SK-N-SH (cell line): ENCODE data around the gene PDPK1. TPM values are rescaled to one million over a fixed set of nuclear protein-coding genes. Genes with fewer than 3 reads are reported as not detected.

Experiments used
- CTCF ChIA-PET: fragments of 300-600, 350-600 bp; formaldehyde crosslinking; extraction: SDS; loops from one replicate; lab custom pipeline; 2021; lab: Yijun Ruan, JAX
- POLR2A ChIA-PET: fragments of 350-600 bp; sonication (Branson Sonifier 250); formaldehyde crosslinking; extraction: SDS; loops from one replicate; lab custom pipeline; 2020; ENCODE audit warnings: antibody characterized with exemption, inconsistent platforms; lab: Yijun Ruan, JAX
- DNase-seq: peaks from one replicate; pipeline ENCODE4 v3.0.0; 2012
- H2AFZ ChIP-seq: fragments of 200-600 bp; sonication (generic); 2 replicates; pipeline ENCODE4 v1.8.1; 2016; ENCODE audit warnings: antibody characterized with exemption, mild to moderate bottlenecking, low read depth
- H3F3A ChIP-seq: fragments of 200-600 bp; sonication (generic); replicated peaks from 2 replicates; pipeline ENCODE3; 2016; ENCODE audit warnings: antibody characterized with exemption, mild to moderate bottlenecking; ENCODE audit not compliant: insufficient read depth
- H3K27ac ChIP-seq, 2 experiments: fragments of 200-500 bp in 1 of 2; fragments of 200-600 bp in 1 of 2; sonication (Bioruptor generic) in 1 of 2; sonication (generic), shearing (Covaris generic) in 1 of 2; 2 replicates each; pipeline versions ENCODE4 v1.5.1 to v1.6.1; 2014 to 2016; ENCODE audit warnings: low read depth in 2 of 2, inconsistent platforms in 1 of 2, low read length in 1 of 2, mild to moderate bottlenecking in 1 of 2, mixed read lengths in 1 of 2
- H3K27me3 ChIP-seq: fragments of 200-600 bp; sonication (generic), shearing (Covaris generic); 2 replicates; pipeline ENCODE4 v1.6.1; 2016; ENCODE audit warnings: mixed run types; ENCODE audit not compliant: insufficient read depth
- H3K36me3 ChIP-seq, 2 experiments: fragments of 200-500 bp in 1 of 2; fragments of 200-600 bp in 1 of 2; sonication (Bioruptor generic) in 1 of 2; sonication (generic) in 1 of 2; replicated peaks in 1 of 2; 2 replicates each; pipeline versions ENCODE3 to v1.5.1; 2014 to 2016; ENCODE audit warnings: low read length in 1 of 2, mild to moderate bottlenecking in 1 of 2; ENCODE audit not compliant: insufficient read depth in 2 of 2, control insufficient read depth in 1 of 2
- H3K4me1 ChIP-seq, 2 experiments: fragments of 200-500 bp in 1 of 2; fragments of 200-600 bp in 1 of 2; sonication (Bioruptor generic) in 1 of 2; sonication (generic), shearing (Covaris generic) in 1 of 2; 2 replicates each; pipeline versions ENCODE4 v1.5.1 to v1.6.1; 2014 to 2016; ENCODE audit warnings: low read depth in 1 of 2, low read length in 1 of 2, mixed run types in 1 of 2; ENCODE audit not compliant: insufficient read depth in 2 of 2, control insufficient read depth in 1 of 2
- H3K4me2 ChIP-seq: fragments of 200-600 bp; sonication (generic), shearing (Covaris generic); 2 replicates; pipeline ENCODE4 v1.6.1; 2017; ENCODE audit warnings: mixed run types
- H3K4me3 ChIP-seq, 2 experiments: fragments of 200-500 bp in 1 of 2; fragments of 200-600 bp in 1 of 2; sonication (Bioruptor generic) in 1 of 2; sonication (generic), shearing (Covaris generic) in 1 of 2; 2 replicates each; pipeline versions ENCODE4 v1.5.1 to v1.8.1; 2014 to 2016; ENCODE audit warnings: low read depth in 2 of 2, inconsistent platforms in 1 of 2, low read length in 1 of 2, mild to moderate bottlenecking in 1 of 2, mixed read lengths in 1 of 2, moderate library complexity in 1 of 2
- H3K79me2 ChIP-seq: fragments of 200-600 bp; sonication (generic); 2 replicates; pipeline ENCODE4 v1.8.1; 2017; ENCODE audit warnings: mild to moderate bottlenecking; ENCODE audit not compliant: insufficient read depth
- H3K9ac ChIP-seq: fragments of 200-600 bp; sonication (generic); 2 replicates; pipeline ENCODE4 v1.6.1; 2017; ENCODE audit warnings: mixed run types
- H3K9me2 ChIP-seq: fragments of 200-600 bp; sonication (generic); 2 replicates; pipeline ENCODE4 v1.6.1; 2017; ENCODE audit warnings: mixed run types
- H3K9me3 ChIP-seq: fragments of 200-600 bp; sonication (generic); 2 replicates; pipeline ENCODE4 v1.6.1; 2017; ENCODE audit warnings: mixed run types, mild to moderate bottlenecking, moderate library complexity
- H4K20me1 ChIP-seq: fragments of 200-600 bp; sonication (generic); 2 replicates; pipeline ENCODE4 v1.6.1; 2017; ENCODE audit warnings: mild to moderate bottlenecking, mixed run types; ENCODE audit not compliant: insufficient read depth
- CTCF ChIP-seq: fragments of 200-600 bp; sonication (generic); IDR thresholded peaks from 2 replicates; pipeline ENCODE4 v1.6.1; 2017; ENCODE audit warnings: antibody characterized with exemption, mild to moderate bottlenecking, moderate library complexity
- ELF1 ChIP-seq: IDR thresholded peaks from 2 replicates; pipeline ENCODE4 v1.4.0; 2012
- EP300 ChIP-seq, 2 experiments: IDR thresholded peaks; 2 replicates each; pipeline versions ENCODE4 v1.4.0 to v1.6.1; 2012; ENCODE audit warnings: borderline replicate concordance in 1 of 2, low read depth in 1 of 2, low read length in 1 of 2
- EZH2phosphoT487 ChIP-seq: fragments of 200-600 bp; sonication (generic); IDR thresholded peaks from 2 replicates; pipeline ENCODE4 v1.6.1; 2017; ENCODE audit warnings: low read depth, mixed run types, mild to moderate bottlenecking, antibody characterized with exemption, moderate library complexity, borderline replicate concordance
- FOSL2 ChIP-seq: IDR thresholded peaks from 2 replicates; pipeline ENCODE4 v1.4.0; 2012; ENCODE audit warnings: low read depth, mild to moderate bottlenecking, moderate library complexity, borderline replicate concordance
- MAX ChIP-seq: IDR thresholded peaks from 2 replicates; pipeline ENCODE4 v1.4.0; 2012; ENCODE audit warnings: low read depth
- MEF2A ChIP-seq: IDR thresholded peaks from 2 replicates; pipeline ENCODE4 v1.4.0; 2012; ENCODE audit warnings: low read depth, borderline replicate concordance
- MXI1 ChIP-seq: IDR thresholded peaks from 2 replicates; pipeline ENCODE4 v1.6.1; 2012; ENCODE audit warnings: mild to moderate bottlenecking, low read depth, low read length, improper control_type of control experiment
- NFIC ChIP-seq: IDR thresholded peaks from 2 replicates; pipeline ENCODE4 v1.4.0; 2012; ENCODE audit warnings: borderline replicate concordance
- RAD21 ChIP-seq: IDR thresholded peaks from 2 replicates; pipeline ENCODE4 v1.6.1; 2012; ENCODE audit warnings: mild to moderate bottlenecking, low read length
- REST ChIP-seq: IDR thresholded peaks from 2 replicates; pipeline ENCODE4 v1.6.1; 2012; ENCODE audit warnings: mild to moderate bottlenecking, low read depth, low read length, moderate library complexity
- RFX5 ChIP-seq: IDR thresholded peaks from 2 replicates; pipeline ENCODE4 v1.6.1; 2012; ENCODE audit warnings: mild to moderate bottlenecking, improper control_type of control experiment, low read length
- SIN3A ChIP-seq: IDR thresholded peaks from 2 replicates; pipeline ENCODE4 v1.6.1; 2012; ENCODE audit warnings: low read depth, mild to moderate bottlenecking, low read length, moderate library complexity, borderline replicate concordance
- TAF1 ChIP-seq: IDR thresholded peaks from 2 replicates; pipeline ENCODE4 v1.6.1; 2012; ENCODE audit warnings: low read depth, mild to moderate bottlenecking, low read length, moderate library complexity, borderline replicate concordance
- YY1 ChIP-seq: IDR thresholded peaks from 2 replicates; pipeline ENCODE4 v1.4.0; 2012; ENCODE audit warnings: low read depth, mild to moderate bottlenecking
- WGBS: methylation state at CpG from one replicate; pipeline ENCODE4 v1.1.6; 2017; ENCODE audit warnings: low lambda C conversion rate; 5-methylcytosine and 5-hydroxymethylcytosine counted together
- polyA plus RNA-seq, 3 experiments: library from polyadenylated mRNA; depleted of rRNA; stranded (reverse); fragments of >200 nt; gene quantifications; 2 replicates each; pipeline ENCODE4 v1.2.3, GENCODE V29; 2012
- TF ChIP-seq, protein P1 (sequence below): fragments of 150-350 bp; IDR thresholded peaks from 2 replicates; pipeline ENCODE4 v1.6.1; 2016; ENCODE audit warnings: mild to moderate bottlenecking, low read depth, low read length

PDPK1 gene
- polyA plus RNA-seq, 1 of the 3 experiments (the other 2 are of a cell fraction): 22.0 TPM

DNA sequence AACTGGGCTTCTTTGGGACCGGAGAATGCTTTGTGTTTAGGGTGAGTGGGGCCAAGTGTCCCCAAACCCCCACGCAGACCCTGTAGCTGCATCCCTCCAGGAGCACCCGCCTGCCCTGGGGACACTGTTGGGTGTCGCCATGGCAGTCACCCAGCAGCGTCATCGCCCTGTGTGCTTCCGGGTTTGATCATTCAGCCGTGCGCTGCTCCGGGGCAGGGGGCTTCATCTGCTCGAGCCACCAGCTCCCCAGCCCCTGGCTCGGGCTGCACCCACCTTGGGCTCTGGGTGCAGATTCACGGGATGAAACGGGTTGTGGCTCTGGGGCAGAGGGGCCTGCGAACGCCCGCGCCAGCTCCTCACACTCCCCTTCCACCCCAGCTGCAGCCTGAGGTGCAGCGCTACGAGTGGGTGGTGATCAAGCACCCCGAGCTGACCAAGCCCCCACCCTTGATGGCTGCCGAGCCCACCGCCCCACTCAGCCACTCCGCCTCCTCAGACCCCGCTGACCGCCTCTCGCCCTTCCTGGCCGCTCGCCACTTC lies 37.9 kb upstream of the PDPK1 start (continued):
- no peak for TF ChIP-seq REST
- no peak for TF ChIP-seq FOSL2
- TF ChIP-seq MXI1: no peak
- no peak for TF ChIP-seq NFIC
- TF ChIP-seq, protein P1, sequence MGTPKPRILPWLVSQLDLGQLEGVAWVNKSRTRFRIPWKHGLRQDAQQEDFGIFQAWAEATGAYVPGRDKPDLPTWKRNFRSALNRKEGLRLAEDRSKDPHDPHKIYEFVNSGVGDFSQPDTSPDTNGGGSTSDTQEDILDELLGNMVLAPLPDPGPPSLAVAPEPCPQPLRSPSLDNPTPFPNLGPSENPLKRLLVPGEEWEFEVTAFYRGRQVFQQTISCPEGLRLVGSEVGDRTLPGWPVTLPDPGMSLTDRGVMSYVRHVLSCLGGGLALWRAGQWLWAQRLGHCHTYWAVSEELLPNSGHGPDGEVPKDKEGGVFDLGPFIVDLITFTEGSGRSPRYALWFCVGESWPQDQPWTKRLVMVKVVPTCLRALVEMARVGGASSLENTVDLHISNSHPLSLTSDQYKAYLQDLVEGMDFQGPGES: no peak
- no peak for TF ChIP-seq YY1
- TF ChIP-seq ELF1: no peak
- no peak for TF ChIP-seq CTCF
- no peak for TF ChIP-seq RAD21
- TF ChIP-seq EZH2phosphoT487: no peak

DNA sequence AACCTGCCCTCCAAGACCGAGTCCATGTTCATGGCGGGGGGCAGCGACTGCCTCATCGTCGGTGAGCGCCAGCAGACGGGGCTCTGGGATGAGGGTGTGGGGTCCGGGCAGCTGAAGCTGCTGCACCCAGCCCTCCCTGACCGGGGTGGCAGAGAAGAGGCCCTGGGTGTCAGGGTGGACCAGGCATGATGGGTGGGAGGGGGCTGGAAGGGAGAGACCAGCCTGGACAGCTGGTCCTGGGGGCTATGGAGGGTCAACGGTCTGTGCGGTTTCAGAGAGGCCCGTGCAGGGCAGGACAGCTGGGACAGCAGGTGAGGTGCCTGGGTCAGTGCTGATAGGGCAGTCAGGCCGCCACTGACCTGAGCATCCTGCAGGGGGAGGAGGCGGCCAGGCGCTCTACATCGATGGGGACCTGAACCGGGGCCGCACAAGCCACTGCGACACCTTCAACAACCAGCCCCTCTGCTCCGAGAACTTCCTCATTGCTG lies 37.3 kb upstream of the PDPK1 start:
- CTCF ChIA-PET: interaction anchor here (1.0 to 4.3 kb wide), 32 partner anchors 12 to 305 kb away, joined by 3 to 95 read pairs (median 6); partner anchors contain the start of genes ABCA3, ATP6V0C, CCNF and ECI1
- Histone ChIP-seq H3K27me3 (no peaks in the 10 kb centered on the region), H3K27ac (no peak overlapping the region; a peak in 1 of 4 replicates), H4K20me1 (0 out of 2 replicates have a peak, but pooled peaks cover 4% of the 10 kb centered on the region), H3F3A (peaks cover 4% of the 10 kb centered on the region), H3K9me3 (no peaks in the 10 kb centered on the region), H2AFZ (no peak overlapping the region), H3K4me2 (no peak overlapping the region), H3K4me1 (peaks cover 0 to 27% of the 10 kb centered on the region in 2 experiments; a peak in 1 of 4 replicates), H3K9me2 (no peaks in the 10 kb centered on the region), H3K36me3 (peaks cover 0 to 16% of the 10 kb centered on the region in 2 experiments), H3K9ac (no peak overlapping the region), H3K4me3 (no peak overlapping the region), H3K79me2 (no peaks in the 10 kb centered on the region)
- POLR2A ChIA-PET: interaction anchor here (1.1 to 2.6 kb wide), 5 partner anchors 19 to 42 kb away, joined by 4 to 19 read pairs (median 4); partner anchors contain the start of genes AMDHD2, NTN3 and TBC1D24
- TF ChIP-seq TAF1 (no peak), EP300 (IDR thresholded peaks at IDR 0.05; ENCODE audit: borderline replicate concordance in 1 of 2, low read depth in 1 of 2, low read length in 1 of 2) (no peak), FOSL2 (no peak), SIN3A (no peak), MEF2A (no peak), MAX (no peak), RAD21 (no peak), MXI1 (no peak), RFX5 (no peak)
- peak; percentile 43 for DNase-seq
- 89% methylated on average over 14 of the region's 20 CpGs for WGBS
